Chondrocyte (in vitro differentiated cells): ENCODE measurements around the gene SSH2. TPM values are rescaled to one million over a fixed set of nuclear protein-coding genes. Genes with fewer than 3 reads are reported as not detected.

ENCODE experiments used
- DNase-seq: peaks from one replicate; pipeline ENCODE4 v3.0.0; 2021; ENCODE audit warnings: mixed read lengths, low spot score
- H3K27ac Mint-ChIP-seq: one replicate; pipeline ENCODE4 v1.8.0; 2021; ENCODE audit warnings: mild to moderate bottlenecking, moderate library complexity, mixed read lengths; ENCODE audit not compliant: unreplicated experiment
- H3K27me3 Mint-ChIP-seq: 2 replicates; pipeline ENCODE4 v1.8.0; 2021; ENCODE audit warnings: low read depth, mixed read lengths
- H3K36me3 Mint-ChIP-seq: 2 replicates; pipeline ENCODE4 v1.8.0; 2021; ENCODE audit warnings: low read depth, mixed read lengths
- H3K4me1 Mint-ChIP-seq: 2 replicates; pipeline ENCODE4 v1.8.0; 2021; ENCODE audit warnings: low read depth, mild to moderate bottlenecking, mixed read lengths
- H3K4me3 Mint-ChIP-seq: one replicate; pipeline ENCODE4 v1.8.0; 2021; ENCODE audit warnings: mild to moderate bottlenecking, moderate library complexity, mixed read lengths; ENCODE audit not compliant: unreplicated experiment
- H3K9me3 Mint-ChIP-seq: 2 replicates; pipeline ENCODE4 v1.8.0; 2021; ENCODE audit warnings: low read depth, mixed read lengths
- total RNA-seq: library from RNA; stranded (reverse); gene quantifications from 3 replicates; pipeline ENCODE4 v1.2.1, GENCODE V29; 2021
- TF ChIP-seq, protein P1 (sequence below): fragments of 200-600 bp; sonication (generic); IDR thresholded peaks from 2 replicates; pipeline ENCODE4 v1.5.0; 2021; ENCODE audit warnings: antibody characterized with exemption, mild to moderate bottlenecking, moderate library complexity

Gene SSH2
- total RNA-seq, 1 donor from 2014 or later, result 14.1 TPM

- H3K27ac Mint-ChIP-seq, result no peak overlapping the region
- no peaks in the 10 kb centered on the region for H3K36me3 Mint-ChIP-seq
- H3K4me3 Mint-ChIP-seq, result no peak overlapping the region
- no peaks in the 10 kb centered on the region for H3K4me1 Mint-ChIP-seq
- no peaks in the 10 kb centered on the region for H3K27me3 Mint-ChIP-seq
- TF ChIP-seq, protein P1, sequence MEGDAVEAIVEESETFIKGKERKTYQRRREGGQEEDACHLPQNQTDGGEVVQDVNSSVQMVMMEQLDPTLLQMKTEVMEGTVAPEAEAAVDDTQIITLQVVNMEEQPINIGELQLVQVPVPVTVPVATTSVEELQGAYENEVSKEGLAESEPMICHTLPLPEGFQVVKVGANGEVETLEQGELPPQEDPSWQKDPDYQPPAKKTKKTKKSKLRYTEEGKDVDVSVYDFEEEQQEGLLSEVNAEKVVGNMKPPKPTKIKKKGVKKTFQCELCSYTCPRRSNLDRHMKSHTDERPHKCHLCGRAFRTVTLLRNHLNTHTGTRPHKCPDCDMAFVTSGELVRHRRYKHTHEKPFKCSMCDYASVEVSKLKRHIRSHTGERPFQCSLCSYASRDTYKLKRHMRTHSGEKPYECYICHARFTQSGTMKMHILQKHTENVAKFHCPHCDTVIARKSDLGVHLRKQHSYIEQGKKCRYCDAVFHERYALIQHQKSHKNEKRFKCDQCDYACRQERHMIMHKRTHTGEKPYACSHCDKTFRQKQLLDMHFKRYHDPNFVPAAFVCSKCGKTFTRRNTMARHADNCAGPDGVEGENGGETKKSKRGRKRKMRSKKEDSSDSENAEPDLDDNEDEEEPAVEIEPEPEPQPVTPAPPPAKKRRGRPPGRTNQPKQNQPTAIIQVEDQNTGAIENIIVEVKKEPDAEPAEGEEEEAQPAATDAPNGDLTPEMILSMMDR, result peak; percentile 35
- peaks cover 6% of the 10 kb centered on the region for H3K9me3 Mint-ChIP-seq
- DNase-seq, result no peak
Measured at GRCh38 chr17:29954405-29954804, 24.4 kb upstream of the SSH2 start.

DNA sequence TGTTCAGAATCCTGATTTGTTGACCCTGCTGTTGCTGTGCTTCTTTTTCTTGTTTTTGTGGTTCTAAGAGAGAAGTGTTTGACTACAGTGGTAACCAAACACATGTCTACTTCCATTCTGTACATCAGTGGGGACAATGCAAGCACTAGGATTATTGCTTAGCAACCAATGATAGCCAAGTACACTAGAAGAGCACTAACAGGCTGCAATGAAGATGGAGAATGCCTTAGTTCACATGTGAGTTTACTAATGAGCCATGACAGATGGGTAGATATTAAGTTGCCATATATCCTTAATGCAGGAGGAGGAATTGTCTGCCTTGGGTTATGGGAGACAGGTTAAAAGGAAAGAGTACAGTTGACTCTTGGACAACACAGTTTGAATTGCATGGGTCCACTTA lies 19.7 kb upstream of the SSH2 start:
- Mint-ChIP-seq H3K36me3 (no peaks in the 10 kb centered on the region), H3K9me3 (peaks cover 2% of the 10 kb centered on the region), H3K4me3 (no peak overlapping the region), H3K4me1 (no peaks in the 10 kb centered on the region), H3K27me3 (no peaks in the 10 kb centered on the region), H3K27ac (no peak overlapping the region)
- TF ChIP-seq, protein P1, result no peak
- DNase-seq, result no peak

- DNase-seq, result no peak
- H3K4me1 Mint-ChIP-seq, result no peaks in the 10 kb centered on the region
- no peaks in the 10 kb centered on the region for H3K9me3 Mint-ChIP-seq
- TF ChIP-seq, protein P1, result no peak
- no peak overlapping the region for H3K4me3 Mint-ChIP-seq
- no peaks in the 10 kb centered on the region for H3K36me3 Mint-ChIP-seq
- no peak overlapping the region for H3K27ac Mint-ChIP-seq
- no peaks in the 10 kb centered on the region for H3K27me3 Mint-ChIP-seq
Measured at GRCh38 chr17:29948448-29949215, 18.6 kb upstream of the SSH2 start.

GRCh38 chr17:29945281-29945680 lies 15.3 kb upstream of the SSH2 start:
- Mint-ChIP-seq H3K27ac (no peak overlapping the region), H3K9me3 (no peaks in the 10 kb centered on the region), H3K27me3 (no peaks in the 10 kb centered on the region), H3K4me3 (no peak overlapping the region), H3K4me1 (no peaks in the 10 kb centered on the region), H3K36me3 (no peaks in the 10 kb centered on the region)
- DNase-seq, result no peak
- TF ChIP-seq, protein P1, result no peak

DNA sequence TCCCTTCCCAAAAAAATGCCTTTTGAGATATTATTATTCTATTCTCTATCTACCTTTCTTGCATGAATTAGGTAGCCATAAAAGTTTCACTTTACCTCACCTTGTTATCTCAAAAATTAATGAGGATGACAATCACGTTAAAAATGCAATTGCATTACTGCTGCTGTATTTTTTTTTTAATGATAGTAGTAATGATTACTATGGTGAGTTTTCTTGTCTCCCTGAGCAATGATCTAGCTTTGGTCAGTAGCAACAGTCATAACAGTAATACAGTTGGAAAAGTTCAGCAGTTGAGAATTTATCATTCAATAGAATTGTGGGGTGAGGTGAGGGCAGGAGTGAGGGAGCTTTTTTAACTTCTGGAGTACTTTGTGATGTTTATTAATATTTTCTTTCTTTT lies 11.3 kb upstream of the SSH2 start, which contains the start of gene EFCAB5:
Gene EFCAB5 (plus strand): TSS at position 301 of the 400 bp plus-strand sequence. CDS start 163 bp downstream, outside the sequence.
- H3K4me3 Mint-ChIP-seq, result no peak within 1 kb of the TSS

More for the DNA sequence above, 11.3 kb upstream of the SSH2 start, which contains the start of gene EFCAB5:
- H3K4me1 Mint-ChIP-seq, result no peaks in the 10 kb centered on the region
- H3K27ac Mint-ChIP-seq, result no peak within 1 kb of the TSS
- no peak for DNase-seq
- H3K36me3 Mint-ChIP-seq, result no peaks in the 10 kb centered on the region
- no peaks in the 10 kb centered on the region for H3K27me3 Mint-ChIP-seq
- TF ChIP-seq, protein P1, result no peak
- H3K9me3 Mint-ChIP-seq, result no peaks in the 10 kb centered on the region
